Panc1 (cell line): ENCODE measurements around the gene GJB3. TPM values are rescaled to one million over a fixed set of nuclear protein-coding genes. Genes with fewer than 3 reads are reported as not detected.

Experiments used
- ATAC-seq: fragments of 200-7000 bp; cut with Tn5 transposase; 2 replicates; pipeline ENCODE4 v1.9.1; 2020; ENCODE audit warnings: mild to moderate bottlenecking, moderate library complexity
- BruUV-seq: library from RNA; stranded (reverse); fragments of 400-500 nt; replicated peaks from 2 replicates; lab custom pipeline; 2021; lab: Mats Ljungman, UMichigan
- CTCF ChIA-PET: fragments of 300-600 bp; sonication (Branson Sonifier 250); formaldehyde crosslinking; loops from one replicate; lab custom pipeline; 2022; ENCODE audit warnings: antibody characterized with exemption; lab: Charles Lee
- POLR2A ChIA-PET: fragments of 300-600 bp; sonication (Branson Sonifier 250); formaldehyde crosslinking; loops from one replicate; lab custom pipeline; 2022; ENCODE audit warnings: antibody characterized with exemption; lab: Charles Lee
- DNase-seq: peaks from one replicate; pipeline ENCODE4 v3.0.0-alpha.2; 2010; ENCODE audit warnings: low read depth, low spot score
- H3K27ac ChIP-seq: 2 replicates; pipeline ENCODE4 v1.5.1; 2011; ENCODE audit warnings: mild to moderate bottlenecking, low read length, inconsistent platforms
- H3K27me3 ChIP-seq: fragments of 200-500 bp; sonication (Bioruptor generic); 2 replicates; pipeline ENCODE4 v1.6.0; 2014; ENCODE audit warnings: low read length, inconsistent platforms; ENCODE audit not compliant: control insufficient read depth, insufficient read depth
- H3K36me3 ChIP-seq: fragments of 200-500 bp; sonication (Bioruptor generic); 2 replicates; pipeline ENCODE4 v1.5.1; 2014; ENCODE audit warnings: inconsistent platforms, mild to moderate bottlenecking, low read length, moderate library complexity; ENCODE audit not compliant: control insufficient read depth, insufficient read depth
- H3K4me1 ChIP-seq: 2 replicates; pipeline ENCODE4 v1.5.1; 2011; ENCODE audit warnings: inconsistent platforms, mild to moderate bottlenecking, low read length, moderate library complexity; ENCODE audit not compliant: control insufficient read depth, insufficient read depth
- H3K4me3 ChIP-seq, 2 experiments: 2 replicates each; pipeline ENCODE4 v1.5.1; 2011 to 2012; ENCODE audit warnings: low read depth in 2 of 2, low read length in 2 of 2, mild to moderate bottlenecking in 2 of 2, inconsistent platforms in 1 of 2, moderate library complexity in 1 of 2
- H3K9me3 ChIP-seq: fragments of 200-500 bp; sonication (Bioruptor generic); 2 replicates; pipeline ENCODE4 v1.5.1; 2014; ENCODE audit warnings: low read depth, mild to moderate bottlenecking, inconsistent platforms, low read length, moderate library complexity; ENCODE audit not compliant: control insufficient read depth, insufficient read depth
- POLR2AphosphoS5 ChIP-seq: IDR thresholded peaks from 2 replicates; pipeline ENCODE4 v1.6.1; 2012; ENCODE audit warnings: mild to moderate bottlenecking, low read depth, low read length, moderate library complexity
- SIN3A ChIP-seq: IDR thresholded peaks from 2 replicates; pipeline ENCODE4 v1.6.1; 2012; ENCODE audit warnings: low read depth, mild to moderate bottlenecking, low read length, moderate library complexity, borderline replicate concordance; ENCODE audit not compliant: insufficient read depth
- TCF7L2 ChIP-seq: IDR thresholded peaks from 2 replicates; pipeline ENCODE4 v1.6.1; 2011; ENCODE audit warnings: mild to moderate bottlenecking, low read depth, low read length, inconsistent platforms
- in situ Hi-C: cut with HindIII; loops from 2 replicates; pipeline ENCODE4 v1.10.0; 2016; ENCODE audit warnings: low sequenced_read_pairs, low pct_unique_long_range_greater_than_20kb
- intact Hi-C: fragments of 100-400 bp; cut with micrococcal nuclease; formaldehyde crosslinking; loops from one replicate; pipeline ENCODE4 v1.10.0; 2022; ENCODE audit not compliant: unreplicated experiment
- total RNA-seq: library from RNA; stranded (reverse); gene quantifications from one replicate; pipeline ENCODE4 v1.2.1, GENCODE V29; 2021; ENCODE audit not compliant: unreplicated experiment
- TF ChIP-seq, protein P1 (sequence below): fragments of 450-650 bp; IDR thresholded peaks from 2 replicates; pipeline ENCODE4 v1.5.1; 2017; ENCODE audit warnings: mild to moderate bottlenecking
- TF ChIP-seq, protein P2 (sequence below), 2 experiments: IDR thresholded peaks; 2 replicates each; pipeline ENCODE4 v1.6.1; 2011 to 2012; ENCODE audit warnings: low read depth in 2 of 2, control low read depth in 1 of 2, low read length in 1 of 2, mild to moderate bottlenecking in 1 of 2, moderate library complexity in 1 of 2; ENCODE audit not compliant: insufficient read depth in 1 of 2

The GJB3 gene
- total RNA-seq, 1 experiment from 2014 or later = 0.15 TPM

DNA sequence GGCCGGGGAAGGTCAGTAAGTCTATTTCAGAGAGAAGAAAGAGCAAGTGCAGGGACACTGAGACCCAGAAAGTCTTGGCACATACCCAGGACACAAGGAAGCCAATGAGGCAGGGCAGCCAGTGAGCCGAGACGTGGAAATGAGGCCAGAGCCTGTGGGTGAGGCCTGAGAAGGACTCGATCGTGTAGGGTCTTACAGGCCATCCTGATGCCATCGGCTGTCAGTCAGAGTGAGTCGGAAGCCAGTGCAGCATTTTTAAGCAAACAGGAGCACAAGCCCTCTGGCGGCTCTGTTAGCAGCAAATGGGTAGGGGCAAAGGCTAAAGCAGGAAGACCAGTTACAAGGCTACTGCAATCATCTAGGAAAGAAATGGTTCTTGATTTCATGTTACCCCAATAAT is 6.1 kb upstream of the GJB3 start:
- TF ChIP-seq, protein P1, sequence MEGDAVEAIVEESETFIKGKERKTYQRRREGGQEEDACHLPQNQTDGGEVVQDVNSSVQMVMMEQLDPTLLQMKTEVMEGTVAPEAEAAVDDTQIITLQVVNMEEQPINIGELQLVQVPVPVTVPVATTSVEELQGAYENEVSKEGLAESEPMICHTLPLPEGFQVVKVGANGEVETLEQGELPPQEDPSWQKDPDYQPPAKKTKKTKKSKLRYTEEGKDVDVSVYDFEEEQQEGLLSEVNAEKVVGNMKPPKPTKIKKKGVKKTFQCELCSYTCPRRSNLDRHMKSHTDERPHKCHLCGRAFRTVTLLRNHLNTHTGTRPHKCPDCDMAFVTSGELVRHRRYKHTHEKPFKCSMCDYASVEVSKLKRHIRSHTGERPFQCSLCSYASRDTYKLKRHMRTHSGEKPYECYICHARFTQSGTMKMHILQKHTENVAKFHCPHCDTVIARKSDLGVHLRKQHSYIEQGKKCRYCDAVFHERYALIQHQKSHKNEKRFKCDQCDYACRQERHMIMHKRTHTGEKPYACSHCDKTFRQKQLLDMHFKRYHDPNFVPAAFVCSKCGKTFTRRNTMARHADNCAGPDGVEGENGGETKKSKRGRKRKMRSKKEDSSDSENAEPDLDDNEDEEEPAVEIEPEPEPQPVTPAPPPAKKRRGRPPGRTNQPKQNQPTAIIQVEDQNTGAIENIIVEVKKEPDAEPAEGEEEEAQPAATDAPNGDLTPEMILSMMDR = no peak
- TF ChIP-seq SIN3A = no peak
- TF ChIP-seq TCF7L2 = no peak
- TF ChIP-seq, protein P2, sequence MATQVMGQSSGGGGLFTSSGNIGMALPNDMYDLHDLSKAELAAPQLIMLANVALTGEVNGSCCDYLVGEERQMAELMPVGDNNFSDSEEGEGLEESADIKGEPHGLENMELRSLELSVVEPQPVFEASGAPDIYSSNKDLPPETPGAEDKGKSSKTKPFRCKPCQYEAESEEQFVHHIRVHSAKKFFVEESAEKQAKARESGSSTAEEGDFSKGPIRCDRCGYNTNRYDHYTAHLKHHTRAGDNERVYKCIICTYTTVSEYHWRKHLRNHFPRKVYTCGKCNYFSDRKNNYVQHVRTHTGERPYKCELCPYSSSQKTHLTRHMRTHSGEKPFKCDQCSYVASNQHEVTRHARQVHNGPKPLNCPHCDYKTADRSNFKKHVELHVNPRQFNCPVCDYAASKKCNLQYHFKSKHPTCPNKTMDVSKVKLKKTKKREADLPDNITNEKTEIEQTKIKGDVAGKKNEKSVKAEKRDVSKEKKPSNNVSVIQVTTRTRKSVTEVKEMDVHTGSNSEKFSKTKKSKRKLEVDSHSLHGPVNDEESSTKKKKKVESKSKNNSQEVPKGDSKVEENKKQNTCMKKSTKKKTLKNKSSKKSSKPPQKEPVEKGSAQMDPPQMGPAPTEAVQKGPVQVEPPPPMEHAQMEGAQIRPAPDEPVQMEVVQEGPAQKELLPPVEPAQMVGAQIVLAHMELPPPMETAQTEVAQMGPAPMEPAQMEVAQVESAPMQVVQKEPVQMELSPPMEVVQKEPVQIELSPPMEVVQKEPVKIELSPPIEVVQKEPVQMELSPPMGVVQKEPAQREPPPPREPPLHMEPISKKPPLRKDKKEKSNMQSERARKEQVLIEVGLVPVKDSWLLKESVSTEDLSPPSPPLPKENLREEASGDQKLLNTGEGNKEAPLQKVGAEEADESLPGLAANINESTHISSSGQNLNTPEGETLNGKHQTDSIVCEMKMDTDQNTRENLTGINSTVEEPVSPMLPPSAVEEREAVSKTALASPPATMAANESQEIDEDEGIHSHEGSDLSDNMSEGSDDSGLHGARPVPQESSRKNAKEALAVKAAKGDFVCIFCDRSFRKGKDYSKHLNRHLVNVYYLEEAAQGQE (IDR thresholded peaks at IDR 0.05; ENCODE audit: insufficient read depth in 1 of 2, low read depth in 2 of 2, low read length in 1 of 2) = no peak
- TF ChIP-seq POLR2AphosphoS5 = no peak
- Histone ChIP-seq H3K4me3 (no peak overlapping the region), H3K4me1 (no peaks in the 10 kb centered on the region), H3K27me3 (no peaks in the 10 kb centered on the region), H3K9me3 (no peaks in the 10 kb centered on the region), H3K36me3 (no peaks in the 10 kb centered on the region), H3K27ac (no peak overlapping the region)
- in situ Hi-C loops = no loop called here
- ChIA-PET POLR2A (no interaction called here), CTCF (no interaction called here)
- intact Hi-C loops = no loop called here
- DNase-seq (no peak), ATAC-seq (no peak)
- no TSS peak for BruUV-seq

DNA sequence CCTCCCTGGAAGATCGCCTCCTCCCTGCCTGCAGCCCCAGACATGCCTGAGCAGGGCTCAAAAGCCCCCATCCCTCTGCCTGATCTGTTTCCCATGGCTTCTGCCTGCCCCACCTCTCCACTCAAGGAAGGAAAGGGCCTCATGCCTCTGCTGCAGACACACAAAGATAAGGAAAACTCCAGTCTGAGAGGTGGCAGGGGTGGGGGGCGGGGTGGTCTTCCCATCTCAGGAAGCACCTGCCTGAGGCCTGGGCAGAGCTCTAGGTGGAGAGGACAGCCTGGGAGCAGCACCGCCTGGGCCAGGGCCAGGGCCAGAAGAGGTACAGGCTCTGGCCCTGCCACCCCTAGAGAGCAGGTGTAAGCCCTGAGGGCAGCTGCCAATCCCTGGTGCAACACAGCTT is 4.1 kb upstream of the GJB3 start:
- intact Hi-C loops (no loop called here), in situ Hi-C loops (no loop called here)
- ATAC-seq (no peak), DNase-seq (no peak)
- Histone ChIP-seq H3K4me3 (no peak overlapping the region), H3K9me3 (no peaks in the 10 kb centered on the region), H3K36me3 (peaks cover under 1% of the 10 kb centered on the region; the same call in 1 of the 2 replicates), H3K27me3 (peaks cover 3% of the 10 kb centered on the region), H3K27ac (no peak overlapping the region), H3K4me1 (peaks cover 5% of the 10 kb centered on the region; the same call in 1 of the 2 replicates)
- BruUV-seq = no TSS peak
- ChIA-PET POLR2A (no interaction called here), CTCF (no interaction called here)
- TF ChIP-seq POLR2AphosphoS5 (no peak), SIN3A (no peak), TCF7L2 (no peak)
- TF ChIP-seq, protein P1 = no peak
- TF ChIP-seq, protein P2 (IDR thresholded peaks at IDR 0.05; ENCODE audit: insufficient read depth in 1 of 2, low read depth in 2 of 2, low read length in 1 of 2) = no peak
